Peyer's patch (tissue), 4 donors: ENCODE results near the gene MIPOL1.

Experiments used
- POLR2A ChIP-seq, 2 donors: fragments of 450-650 bp; IDR thresholded peaks; one replicate each; pipeline ENCODE4 v1.5.1; 2017; ENCODE audit warnings: antibody characterized with exemption in 2 of 2, mild to moderate bottlenecking in 2 of 2, moderate library complexity in 2 of 2
- TF ChIP-seq, protein P1 (sequence below), 6 experiments: fragments of 450-650 bp in 4 of 6; fragments of 200-600 bp in 2 of 6; sonication (generic) in 1 of 6; IDR thresholded peaks; one replicate each; pipeline ENCODE4 v1.5.1; 2017 to 2019; ENCODE audit warnings: antibody characterized with exemption in 6 of 6, mild to moderate bottlenecking in 3 of 6, moderate library complexity in 1 of 6

DNA sequence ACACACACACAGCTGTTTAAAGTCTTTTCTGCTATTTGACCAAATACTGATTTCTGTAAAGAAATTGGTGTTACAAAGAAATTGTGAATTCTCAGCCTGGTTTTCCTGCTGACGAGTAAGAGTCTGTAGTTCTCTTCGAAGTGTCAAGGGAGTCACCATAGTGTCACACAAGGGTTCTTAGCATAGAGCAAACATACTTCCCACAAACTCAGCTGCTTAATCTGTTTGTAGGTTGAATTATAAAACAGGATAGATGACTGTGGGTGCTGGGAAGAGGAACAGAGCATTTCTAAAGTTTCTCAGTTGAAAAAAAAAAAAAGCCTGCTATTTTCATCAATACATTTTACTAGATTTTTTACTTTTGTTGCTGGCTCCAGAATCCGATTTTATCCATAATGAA lies 314.4 kb downstream of the MIPOL1 start:
- TF ChIP-seq, protein P1, sequence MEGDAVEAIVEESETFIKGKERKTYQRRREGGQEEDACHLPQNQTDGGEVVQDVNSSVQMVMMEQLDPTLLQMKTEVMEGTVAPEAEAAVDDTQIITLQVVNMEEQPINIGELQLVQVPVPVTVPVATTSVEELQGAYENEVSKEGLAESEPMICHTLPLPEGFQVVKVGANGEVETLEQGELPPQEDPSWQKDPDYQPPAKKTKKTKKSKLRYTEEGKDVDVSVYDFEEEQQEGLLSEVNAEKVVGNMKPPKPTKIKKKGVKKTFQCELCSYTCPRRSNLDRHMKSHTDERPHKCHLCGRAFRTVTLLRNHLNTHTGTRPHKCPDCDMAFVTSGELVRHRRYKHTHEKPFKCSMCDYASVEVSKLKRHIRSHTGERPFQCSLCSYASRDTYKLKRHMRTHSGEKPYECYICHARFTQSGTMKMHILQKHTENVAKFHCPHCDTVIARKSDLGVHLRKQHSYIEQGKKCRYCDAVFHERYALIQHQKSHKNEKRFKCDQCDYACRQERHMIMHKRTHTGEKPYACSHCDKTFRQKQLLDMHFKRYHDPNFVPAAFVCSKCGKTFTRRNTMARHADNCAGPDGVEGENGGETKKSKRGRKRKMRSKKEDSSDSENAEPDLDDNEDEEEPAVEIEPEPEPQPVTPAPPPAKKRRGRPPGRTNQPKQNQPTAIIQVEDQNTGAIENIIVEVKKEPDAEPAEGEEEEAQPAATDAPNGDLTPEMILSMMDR (IDR thresholded peaks at IDR 0.05), result no peak
- TF ChIP-seq POLR2A (IDR thresholded peaks at IDR 0.05), result no peak
